H1 (cell line): ENCODE measurements around the gene PRKCZ. TPM values are rescaled to one million over a fixed set of nuclear protein-coding genes. Genes with fewer than 3 reads are reported as not detected.

ENCODE experiments used
- CTCF ChIA-PET: fragments of 300-600 bp; sonication (Branson Sonifier 250); formaldehyde crosslinking; loops from one replicate; lab custom pipeline; 2021; ENCODE audit not compliant: partially characterized antibody; lab: Charles Lee
- POLR2A ChIA-PET: fragments of 300-600 bp; sonication (Branson Sonifier 250); formaldehyde crosslinking; loops from one replicate; lab custom pipeline; 2021; ENCODE audit warnings: inconsistent platforms; ENCODE audit not compliant: partially characterized antibody; lab: Charles Lee
- DNase-seq, 2 experiments: peaks; one replicate each; pipeline versions ENCODE4 v3.0.0 to v3.0.0-alpha.2; 2010 to 2022; ENCODE audit warnings: low spot score in 2 of 2, low read depth in 1 of 2, mixed read lengths in 1 of 2
- FAIRE-seq: peaks from 2 replicates; lab custom pipeline; 2011; peaks lifted over from hg19 to GRCh38; lab: Jason Lieb, UNC
- H2AFZ ChIP-seq: 2 replicates; pipeline ENCODE4 v1.8.1; 2012; ENCODE audit warnings: low read length, inconsistent platforms
- H2AK5ac ChIP-seq: 2 replicates; pipeline ENCODE4 v1.6.1; 2013; ENCODE audit warnings: low read depth, low read length
- H2BK120ac ChIP-seq: replicated peaks from 2 replicates; pipeline ENCODE3; 2013; ENCODE audit warnings: low read depth, low read length, inconsistent platforms
- H2BK12ac ChIP-seq: 2 replicates; pipeline ENCODE4 v1.6.1; 2013; ENCODE audit warnings: low read depth, low read length
- H2BK15ac ChIP-seq: 2 replicates; pipeline ENCODE4 v1.6.1; 2013; ENCODE audit warnings: low read length
- H2BK20ac ChIP-seq: 2 replicates; pipeline ENCODE4 v1.6.1; 2013; ENCODE audit warnings: low read length
- H2BK5ac ChIP-seq: 2 replicates; pipeline ENCODE4 v1.6.1; 2013; ENCODE audit warnings: low read depth, low read length
- H3K14ac ChIP-seq: 2 replicates; pipeline ENCODE4 v1.6.1; 2013; ENCODE audit warnings: inconsistent platforms; ENCODE audit not compliant: insufficient read length
- H3K18ac ChIP-seq: 2 replicates; pipeline ENCODE4 v1.6.1; 2013; ENCODE audit warnings: low read length; ENCODE audit errors: extremely low read depth
- H3K23ac ChIP-seq: 2 replicates; pipeline ENCODE4 v1.6.1; 2013; ENCODE audit warnings: inconsistent platforms; ENCODE audit not compliant: insufficient read length
- H3K23me2 ChIP-seq: 2 replicates; pipeline ENCODE4 v1.6.1; 2013; ENCODE audit warnings: low read depth, low read length
- H3K27ac ChIP-seq: 2 replicates; pipeline ENCODE4 v1.6.1; 2011; ENCODE audit warnings: low read depth, low read length, inconsistent platforms
- H3K27me3 ChIP-seq, 4 experiments: replicated peaks in 1 of 4; 1 replicate in 1 of 4; 2 replicates in 3 of 4; pipeline versions ENCODE4 v1.6.1 to v1.8.1; 2011 to 2013; ENCODE audit warnings: low read length in 3 of 4, mild to moderate bottlenecking in 3 of 4, inconsistent platforms in 2 of 4, mixed read lengths in 2 of 4, moderate library complexity in 1 of 4; ENCODE audit not compliant: control insufficient read depth in 3 of 4, insufficient read depth in 3 of 4; ENCODE audit errors: extremely low read depth in 1 of 4
- H3K36me3 ChIP-seq, 4 experiments: 2 replicates each; pipeline versions ENCODE4 v1.6.1 to v1.8.1; 2011 to 2013; ENCODE audit warnings: mild to moderate bottlenecking in 4 of 4, low read length in 3 of 4, moderate library complexity in 2 of 4, control low read depth in 1 of 4, inconsistent platforms in 1 of 4; ENCODE audit not compliant: insufficient read depth in 4 of 4, control insufficient read depth in 2 of 4
- H3K4ac ChIP-seq: replicated peaks from 2 replicates; pipeline ENCODE3; 2013; ENCODE audit warnings: low read length, low read depth, mixed read lengths, inconsistent platforms; ENCODE audit not compliant: insufficient read length
- H3K4me1 ChIP-seq, 4 experiments: replicated peaks in 1 of 4; 1 replicate in 1 of 4; 2 replicates in 3 of 4; pipeline versions ENCODE4 v1.6.1 to v1.8.1; 2011 to 2013; ENCODE audit warnings: low read length in 3 of 4, inconsistent platforms in 2 of 4, mixed read lengths in 1 of 4; ENCODE audit not compliant: insufficient read depth in 4 of 4, control insufficient read depth in 3 of 4
- H3K4me2 ChIP-seq, 2 experiments: 2 replicates each; pipeline versions ENCODE4 v1.6.1 to v1.8.1; 2011 to 2013; ENCODE audit warnings: low read depth in 2 of 2, low read length in 2 of 2, control low read depth in 1 of 2, inconsistent platforms in 1 of 2, mild to moderate bottlenecking in 1 of 2; ENCODE audit not compliant: insufficient read depth in 1 of 2
- H3K4me3 ChIP-seq, 4 experiments: fragments of 200-600, 300-600 bp in 1 of 4; sonication (generic), shearing (Covaris generic), sonication (Bioruptor Twin) in 1 of 4; 2 replicates each; pipeline versions ENCODE4 v1.5.1 to v1.8.1; 2011 to 2016; ENCODE audit warnings: low read length in 4 of 4, low read depth in 3 of 4, control low read depth in 2 of 4, inconsistent platforms in 2 of 4, mild to moderate bottlenecking in 2 of 4, mixed read lengths in 1 of 4, moderate library complexity in 1 of 4; ENCODE audit not compliant: insufficient read depth in 2 of 4; ENCODE audit errors: extremely low read depth in 1 of 4
- H3K56ac ChIP-seq: replicated peaks from 2 replicates; pipeline ENCODE3; 2013; ENCODE audit warnings: low read depth, mild to moderate bottlenecking, mixed read lengths, low read length, inconsistent platforms; ENCODE audit not compliant: insufficient read length
- H3K79me1 ChIP-seq: 2 replicates; pipeline ENCODE4 v1.6.1; 2013; ENCODE audit warnings: low read depth, low read length, control low read depth
- H3K79me2 ChIP-seq, 2 experiments: 2 replicates each; pipeline versions ENCODE4 v1.6.1 to v1.8.1; 2012 to 2013; ENCODE audit warnings: low read length in 2 of 2, mild to moderate bottlenecking in 2 of 2, inconsistent platforms in 1 of 2; ENCODE audit not compliant: insufficient read depth in 2 of 2, control insufficient read depth in 1 of 2
- H3K9ac ChIP-seq, 4 experiments: replicated peaks in 1 of 4; 1 replicate in 1 of 4; 2 replicates in 3 of 4; pipeline versions ENCODE4 v1.6.1 to v1.8.1; 2011 to 2013; ENCODE audit warnings: low read depth in 3 of 4, low read length in 3 of 4, control low read depth in 2 of 4, mild to moderate bottlenecking in 2 of 4, moderate library complexity in 2 of 4, inconsistent platforms in 1 of 4; ENCODE audit errors: extremely low read depth in 1 of 4
- H3K9me3 ChIP-seq, 2 experiments: 2 replicates each; pipeline versions ENCODE4 v1.6.1 to v1.8.1; 2012 to 2013; ENCODE audit warnings: mild to moderate bottlenecking in 2 of 2, moderate library complexity in 2 of 2, control low read depth in 1 of 2, inconsistent platforms in 1 of 2, low read depth in 1 of 2, low read length in 1 of 2, mixed read lengths in 1 of 2; ENCODE audit not compliant: insufficient read depth in 2 of 2
- H4K20me1 ChIP-seq, 2 experiments: replicated peaks in 1 of 2; 2 replicates each; pipeline versions ENCODE3 to v1.8.1; 2011 to 2013; ENCODE audit warnings: inconsistent platforms in 2 of 2, low read length in 2 of 2, mild to moderate bottlenecking in 1 of 2; ENCODE audit not compliant: insufficient read depth in 2 of 2, control insufficient read depth in 1 of 2
- H4K5ac ChIP-seq: 2 replicates; pipeline ENCODE4 v1.6.1; 2013; ENCODE audit warnings: low read length, low read depth, mixed read lengths, inconsistent platforms; ENCODE audit not compliant: insufficient read length
- H4K8ac ChIP-seq: 2 replicates; pipeline ENCODE4 v1.8.0; 2013; ENCODE audit warnings: mild to moderate bottlenecking, moderate library complexity, low read length, inconsistent platforms; ENCODE audit not compliant: insufficient read depth; ENCODE audit errors: extremely low read depth
- H4K91ac ChIP-seq: replicated peaks from 2 replicates; pipeline ENCODE3; 2013; ENCODE audit warnings: low read length, mixed read lengths, inconsistent platforms; ENCODE audit not compliant: insufficient read length
- BACH1 ChIP-seq: IDR thresholded peaks from 2 replicates; pipeline ENCODE4 v1.6.1; 2012; ENCODE audit warnings: low read length, improper control_type of control experiment
- EP300 ChIP-seq, 2 experiments: IDR thresholded peaks; 1 replicate in 1 of 2; 2 replicates in 1 of 2; pipeline ENCODE4 v1.6.1; 2011 to 2012; ENCODE audit warnings: low read depth in 2 of 2, low read length in 2 of 2, mild to moderate bottlenecking in 2 of 2, borderline replicate concordance in 1 of 2, inconsistent platforms in 1 of 2, moderate library complexity in 1 of 2
- HDAC2 ChIP-seq, 2 experiments: fragments of 300-600 bp in 1 of 2; sonication (generic) in 1 of 2; IDR thresholded peaks; 2 replicates each; pipeline ENCODE4 v1.6.1; 2011 to 2012; ENCODE audit warnings: low read depth in 2 of 2, low read length in 2 of 2, mild to moderate bottlenecking in 2 of 2, moderate library complexity in 2 of 2, borderline replicate concordance in 1 of 2, inconsistent platforms in 1 of 2
- KDM4A ChIP-seq: IDR thresholded peaks from one replicate; pipeline ENCODE4 v1.7.1; 2012; ENCODE audit warnings: low read depth, mild to moderate bottlenecking, moderate library complexity, low read length, inconsistent platforms; ENCODE audit not compliant: severe bottlenecking
- NANOG ChIP-seq: IDR thresholded peaks from 2 replicates; pipeline ENCODE4 v1.6.1; 2011; ENCODE audit warnings: low read length, low read depth, mild to moderate bottlenecking, inconsistent platforms; ENCODE audit not compliant: insufficient read depth, poor library complexity, severe bottlenecking
- NRF1 ChIP-seq: IDR thresholded peaks from 2 replicates; pipeline ENCODE4 v1.6.1; 2011; ENCODE audit warnings: mild to moderate bottlenecking, low read depth, low read length, improper control_type of control experiment
- PHF8 ChIP-seq: fragments of 200-600 bp; sonication (generic); conservative IDR thresholded peaks from 2 replicates; pipeline ENCODE4 v1.7.1; 2012; ENCODE audit warnings: low read depth, mild to moderate bottlenecking, inconsistent platforms, low read length, moderate library complexity
- SIRT6 ChIP-seq: IDR thresholded peaks from one replicate; pipeline ENCODE4 v1.7.1; 2012; ENCODE audit warnings: low read length, inconsistent platforms
- WGBS, 2 experiments: shearing (Covaris generic) in 1 of 2; methylation state at CpG; one replicate each; pipeline versions ENCODE4 v1.1.6 to v1.1.7; 2013 to 2015; ENCODE audit warnings: low lambda C conversion rate in 2 of 2, mixed read lengths in 2 of 2, inconsistent platforms in 1 of 2, low coverage in 1 of 2, missing lambda C conversion rate in 1 of 2; ENCODE audit not compliant: insufficient replicate concordance in 2 of 2, insufficient coverage in 1 of 2, insufficient read length in 1 of 2; ENCODE audit errors: extremely low coverage in 1 of 2, missing lambda C conversion rate in 1 of 2; 5-methylcytosine and 5-hydroxymethylcytosine counted together
- polyA plus RNA-seq, 7 experiments: library from polyadenylated mRNA; depleted of rRNA in 3 of 7; stranded (reverse) in 5 of 7; unstranded in 2 of 7; fragments of >200 nt in 5 of 7; fragments of 200-250 nt in 2 of 7; gene quantifications; 1 replicate in 5 of 7; 2 replicates in 1 of 7; 4 replicates in 1 of 7; pipeline versions ENCODE4 v1.2.1 to v1.2.3, GENCODE V29; 2011 to 2013; ENCODE audit warnings: missing spikeins in 2 of 7, mixed read lengths in 2 of 7
- total RNA-seq: library from RNA; stranded (reverse); fragmentation: NEBNext Ultra II Directional; extraction: Animal tissue kit (Norgen Biotek cat#: 25700); gene quantifications from 2 replicates; pipeline ENCODE4 v1.2.1, GENCODE V29; 2021

The PRKCZ gene
- total and polyA plus RNA-seq, 2 of the 8 experiments (the other 6 are each of a cell fraction or from before 2014, with no cell fraction given) = 37.4 to 45.1 TPM

GRCh38 chr1:2088458-2088857, 38.2 kb downstream of the PRKCZ start:
- no peak overlapping the region for H2BK12ac ChIP-seq
- H3K14ac ChIP-seq = no peak overlapping the region
- TF ChIP-seq NRF1 (no peak), HDAC2 (IDR thresholded peaks at IDR 0.05; ENCODE audit: borderline replicate concordance in 1 of 2, low read depth in 2 of 2, low read length in 2 of 2) (no peak), KDM4A (no peak), PHF8 (no peak), NANOG (no peak), EP300 (IDR thresholded peaks at IDR 0.05; ENCODE audit: borderline replicate concordance in 1 of 2, low read depth in 2 of 2, low read length in 2 of 2) (no peak), SIRT6 (no peak), BACH1 (no peak)
- H4K20me1 ChIP-seq = peaks cover 0 to 9% of the 10 kb centered on the region in 2 experiments
- H3K9ac ChIP-seq = no peak overlapping the region
- no peaks in the 10 kb centered on the region for H3K23me2 ChIP-seq
- ChIA-PET POLR2A (no interaction called here), CTCF (interaction anchor here (0.7 to 2.9 kb wide), 5 partner anchors 10 to 122 kb away, joined by 3 to 18 read pairs (median 4); no protein-coding TSS in a partner anchor)
- no peaks in the 10 kb centered on the region for H3K27me3 ChIP-seq
- no peak overlapping the region for H3K23ac ChIP-seq
- H3K56ac ChIP-seq = no peak overlapping the region
- no peak overlapping the region for H2BK20ac ChIP-seq
- H3K4me1 ChIP-seq = peaks cover 0 to 9% (median 7%) of the 10 kb centered on the region in 4 experiments; a peak in 4 of 7 replicates
- no peak overlapping the region for H3K18ac ChIP-seq
- peaks cover 0 to 3% of the 10 kb centered on the region in 2 experiments; a peak in 1 of 4 replicates for H3K79me2 ChIP-seq
- no peak overlapping the region for H4K5ac ChIP-seq
- no peak overlapping the region for H2AK5ac ChIP-seq
- H2AFZ ChIP-seq = no peak overlapping the region
- H2BK5ac ChIP-seq = peak overlapping the region; percentile 63; the same call in 1 of the 2 replicates
- H3K36me3 ChIP-seq = no peaks in the 10 kb centered on the region
- peaks cover 12% of the 10 kb centered on the region for H3K79me1 ChIP-seq
- no peak for DNase-seq
- 89% methylated on average over 16 of the region's 16 CpGs; no CpG with 5 or more reads in 1 of the 2 experiments for WGBS, 2 experiments
- H4K8ac ChIP-seq = no peak overlapping the region
- H3K27ac ChIP-seq = no peak overlapping the region
- H2BK15ac ChIP-seq = no peak overlapping the region
- H3K4me2 ChIP-seq = no peak overlapping the region
- H3K9me3 ChIP-seq = no peaks in the 10 kb centered on the region
- H2BK120ac ChIP-seq = no peak overlapping the region
- no peak for FAIRE-seq
- H4K91ac ChIP-seq = no peak overlapping the region
- no peak overlapping the region for H3K4me3 ChIP-seq
- H3K4ac ChIP-seq = no peak overlapping the region
